C4-2B (cell line): Measurements from ENCODE around the gene DCLK1.
"Not testable (repeated sequence)": the region's sequence is repeated elsewhere in the genome, so short reads cannot be mapped to it uniquely, and the experiment has no call there.

Experiments
- H3K27ac ChIP-seq: fragments of 450-650 bp; 2 replicates; pipeline ENCODE4 v1.5.1; 2017
- ZFX ChIP-seq: fragments of 450-650 bp; IDR thresholded peaks from 2 replicates; pipeline ENCODE4 v1.6.1; 2017
- TF ChIP-seq, protein P1 (sequence below): fragments of 450-650 bp; conservative IDR thresholded peaks from 2 replicates; pipeline ENCODE4 v1.5.1; 2017; ENCODE audit warnings: mild to moderate bottlenecking

Gene DCLK1

DNA sequence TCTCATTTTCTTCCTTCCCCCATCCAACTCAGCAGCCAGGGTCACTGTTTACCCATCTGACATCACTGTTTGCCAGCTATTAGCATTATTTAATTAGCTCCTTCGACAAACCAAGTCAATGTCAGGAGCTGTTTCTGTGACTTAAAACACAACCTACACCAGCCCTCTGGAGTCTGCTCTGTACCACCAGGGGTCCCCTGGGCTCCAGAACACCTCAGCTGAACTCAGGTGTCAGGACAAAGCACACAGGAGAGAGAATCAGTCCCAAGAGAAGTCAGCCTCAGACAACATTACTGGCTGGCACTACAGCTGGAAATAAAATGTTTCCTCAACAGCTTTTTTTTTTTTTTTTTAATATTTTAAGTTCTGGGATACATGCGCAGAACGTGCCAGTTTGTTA, 45.1 kb downstream of the DCLK1 start:
- no peak overlapping the region for H3K27ac ChIP-seq
- TF ChIP-seq, protein P1, sequence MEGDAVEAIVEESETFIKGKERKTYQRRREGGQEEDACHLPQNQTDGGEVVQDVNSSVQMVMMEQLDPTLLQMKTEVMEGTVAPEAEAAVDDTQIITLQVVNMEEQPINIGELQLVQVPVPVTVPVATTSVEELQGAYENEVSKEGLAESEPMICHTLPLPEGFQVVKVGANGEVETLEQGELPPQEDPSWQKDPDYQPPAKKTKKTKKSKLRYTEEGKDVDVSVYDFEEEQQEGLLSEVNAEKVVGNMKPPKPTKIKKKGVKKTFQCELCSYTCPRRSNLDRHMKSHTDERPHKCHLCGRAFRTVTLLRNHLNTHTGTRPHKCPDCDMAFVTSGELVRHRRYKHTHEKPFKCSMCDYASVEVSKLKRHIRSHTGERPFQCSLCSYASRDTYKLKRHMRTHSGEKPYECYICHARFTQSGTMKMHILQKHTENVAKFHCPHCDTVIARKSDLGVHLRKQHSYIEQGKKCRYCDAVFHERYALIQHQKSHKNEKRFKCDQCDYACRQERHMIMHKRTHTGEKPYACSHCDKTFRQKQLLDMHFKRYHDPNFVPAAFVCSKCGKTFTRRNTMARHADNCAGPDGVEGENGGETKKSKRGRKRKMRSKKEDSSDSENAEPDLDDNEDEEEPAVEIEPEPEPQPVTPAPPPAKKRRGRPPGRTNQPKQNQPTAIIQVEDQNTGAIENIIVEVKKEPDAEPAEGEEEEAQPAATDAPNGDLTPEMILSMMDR, result no peak; the same call in 1 of the 2 replicates
- no peak for TF ChIP-seq ZFX

DNA sequence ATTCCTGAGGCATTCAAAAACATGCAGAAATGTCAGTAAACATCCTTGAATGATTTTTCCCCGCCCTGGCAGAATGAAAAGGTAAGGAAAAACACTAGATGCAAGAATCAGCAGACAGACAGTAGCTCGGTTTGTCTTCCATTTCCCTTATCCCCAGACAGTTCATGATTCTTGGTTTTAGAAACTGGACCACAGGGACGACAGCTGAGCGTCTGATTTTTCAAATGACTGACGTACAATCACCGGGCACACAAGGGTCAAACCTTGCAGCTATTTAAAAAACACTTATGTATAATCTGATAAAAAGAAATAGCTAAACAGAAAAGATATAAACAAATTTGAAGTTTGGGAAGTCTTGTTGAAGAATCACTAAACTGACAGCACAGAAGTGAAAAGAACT, 47.1 kb downstream of the DCLK1 start:
- no peak overlapping the region for H3K27ac ChIP-seq
- TF ChIP-seq, protein P1, result no peak
- no peak for TF ChIP-seq ZFX

DNA sequence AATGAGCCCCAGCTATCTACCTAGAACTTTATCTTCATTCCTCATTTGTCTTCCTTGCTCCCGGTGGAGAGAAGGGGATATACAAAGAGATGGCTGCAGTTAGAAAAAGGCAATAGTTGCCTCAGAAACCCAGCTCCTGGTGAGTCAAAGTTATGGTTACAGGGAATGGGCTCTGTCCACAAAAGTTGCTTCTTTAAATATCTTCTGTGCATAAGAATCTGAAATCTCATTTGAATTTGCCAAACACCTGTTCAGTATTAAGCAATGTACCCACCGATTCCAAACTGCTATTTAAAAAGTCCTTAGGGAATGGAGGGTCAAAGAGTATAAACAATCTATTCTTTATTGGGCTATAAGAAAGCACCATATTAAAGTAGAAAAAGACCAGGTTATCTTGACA, 48.4 kb downstream of the DCLK1 start:
- TF ChIP-seq, protein P1, result no peak
- TF ChIP-seq ZFX, result no peak
- no peak overlapping the region for H3K27ac ChIP-seq

DNA sequence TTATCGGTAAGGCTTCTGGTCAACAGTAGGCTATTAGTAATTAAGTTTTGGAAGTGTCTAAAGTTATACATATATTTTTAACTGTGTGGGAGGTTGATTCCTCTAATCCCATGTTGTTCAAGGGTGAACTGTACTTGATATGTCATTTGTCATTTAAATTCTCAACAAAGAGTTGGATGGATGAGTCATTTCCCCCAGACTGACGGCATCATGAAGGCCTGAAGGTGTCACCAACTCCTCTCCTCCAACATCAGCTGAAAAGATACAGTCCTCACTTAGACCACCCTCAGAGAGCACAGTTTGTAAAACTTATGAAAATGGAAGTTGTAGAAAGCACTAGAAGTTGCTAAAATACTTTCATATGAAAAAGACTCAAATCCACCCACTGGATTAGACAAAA, 48.8 kb downstream of the DCLK1 start:
- TF ChIP-seq, protein P1, result no peak
- no peak for TF ChIP-seq ZFX

DNA sequence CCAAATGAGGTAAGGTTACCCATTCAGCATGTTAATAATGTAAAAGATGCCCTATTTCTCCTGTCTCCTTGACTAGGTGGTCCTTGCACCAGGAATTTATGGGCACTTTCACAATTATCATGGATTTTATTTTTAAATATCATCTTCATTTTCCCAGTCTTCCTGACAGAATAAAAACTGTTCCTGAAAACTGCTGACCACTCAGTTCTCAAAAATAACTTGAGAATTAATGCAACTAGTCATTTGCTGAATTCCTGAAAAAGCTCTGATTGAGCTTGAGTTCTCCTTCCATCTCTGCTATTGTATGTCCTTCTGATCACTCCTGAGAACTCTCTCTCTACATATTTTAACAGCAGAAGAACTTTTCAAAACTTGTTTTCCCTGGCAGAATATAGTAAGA, 55.0 kb downstream of the DCLK1 start:
- TF ChIP-seq, protein P1, result no peak
- no peak for TF ChIP-seq ZFX
- H3K27ac ChIP-seq, result no peak overlapping the region

More for the DNA sequence above, 48.8 kb downstream of the DCLK1 start:
- H3K27ac ChIP-seq, result no peak overlapping the region

DNA sequence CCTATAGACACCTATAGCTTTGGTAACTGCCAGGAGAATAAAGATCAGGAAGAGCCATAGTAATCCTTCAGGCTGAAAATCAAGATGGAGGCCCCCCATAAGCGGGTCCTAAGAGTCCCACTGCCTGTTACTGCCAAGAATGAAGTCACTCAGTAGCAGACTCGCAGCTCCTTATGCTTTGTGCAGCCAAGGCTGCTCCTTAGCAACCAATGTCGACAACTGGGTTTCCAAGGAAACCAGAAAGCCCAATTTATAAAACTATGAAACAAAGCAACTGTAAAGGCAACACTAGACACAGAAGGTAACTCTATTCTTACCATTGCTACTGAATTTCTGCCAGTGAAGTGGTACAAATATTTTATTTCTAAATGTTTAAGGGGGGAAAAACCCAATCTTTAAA, 56.5 kb downstream of the DCLK1 start:
- TF ChIP-seq ZFX, result no peak
- TF ChIP-seq, protein P1, result no peak
- H3K27ac ChIP-seq, result no peak overlapping the region

DNA sequence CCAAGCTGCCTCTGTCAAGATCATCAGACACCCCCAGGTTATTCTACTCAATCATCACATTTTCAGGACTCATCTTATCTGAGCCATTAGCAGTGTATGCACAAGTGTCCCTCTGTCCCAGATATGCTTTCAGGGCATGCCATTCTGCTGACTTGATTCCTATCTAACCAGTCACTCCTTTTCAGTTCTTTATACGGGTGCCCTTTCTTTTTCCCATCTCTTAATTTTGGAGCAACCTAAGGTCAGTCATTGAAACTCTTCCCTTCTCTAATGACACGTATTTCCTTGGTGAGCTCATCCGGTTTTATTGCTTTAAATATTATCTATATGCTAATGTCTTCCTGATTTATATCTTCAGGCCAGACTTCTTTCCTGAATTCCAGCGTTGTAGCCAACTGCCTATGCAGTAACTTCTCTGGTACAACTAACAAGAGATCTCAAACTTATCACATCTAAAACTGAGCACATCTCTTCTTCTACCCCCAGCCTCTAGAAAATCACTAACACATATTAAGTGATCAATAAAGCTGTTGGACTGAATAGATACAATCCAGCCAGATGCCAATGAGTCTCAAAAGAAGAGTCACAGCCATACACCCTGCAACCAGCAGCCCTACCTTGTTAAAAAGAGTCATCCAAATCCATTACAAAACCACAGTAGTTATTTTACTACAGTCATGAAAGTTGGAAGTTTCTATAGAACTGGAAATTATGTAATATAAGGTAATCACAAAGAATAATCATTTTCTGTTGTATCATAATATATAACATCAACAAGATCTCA, 58.8 kb downstream of the DCLK1 start:
- TF ChIP-seq ZFX, result no peak
- TF ChIP-seq, protein P1, result no peak
- no peak overlapping the region for H3K27ac ChIP-seq

DNA sequence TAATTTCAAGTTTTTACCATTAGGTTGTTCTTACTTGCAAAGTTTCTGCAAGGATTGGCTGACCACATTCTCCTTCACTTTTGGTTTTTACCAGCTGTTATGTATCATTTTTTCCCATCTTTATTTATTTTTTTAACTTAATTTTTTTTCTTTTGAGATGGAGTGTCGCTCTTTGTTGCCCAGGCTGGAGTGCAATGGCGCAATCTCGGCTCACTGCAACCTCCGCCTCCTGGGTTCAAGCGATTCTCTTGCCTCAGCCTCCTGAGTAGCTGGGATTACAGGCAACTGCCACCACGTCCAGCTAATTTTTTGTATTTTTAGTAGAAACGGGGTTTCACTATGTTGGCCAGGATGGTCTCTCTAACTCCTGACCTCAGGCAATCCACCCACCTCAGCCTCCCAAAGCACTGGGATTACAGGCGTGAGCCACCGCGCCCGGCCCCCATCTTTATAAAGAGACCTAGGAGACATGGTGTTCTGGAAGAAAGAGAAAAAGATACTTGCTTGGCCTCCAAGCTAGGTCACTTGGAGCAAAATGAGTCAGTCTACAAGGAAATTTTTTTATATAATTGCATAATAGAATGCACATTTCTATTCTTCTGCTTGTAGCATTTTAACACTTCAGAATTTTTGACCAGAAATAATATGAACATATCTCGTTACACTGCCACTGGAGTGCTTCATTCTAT, 60.5 kb downstream of the DCLK1 start:
- not testable (repeated sequence) for H3K27ac ChIP-seq
